ENCODE measurements around the gene IZUMO4.
"Not testable (repeated sequence)": the region's sequence is repeated elsewhere in the genome, so short reads cannot be mapped to it uniquely, and the experiment has no call there.

Gene IZUMO4

DNA sequence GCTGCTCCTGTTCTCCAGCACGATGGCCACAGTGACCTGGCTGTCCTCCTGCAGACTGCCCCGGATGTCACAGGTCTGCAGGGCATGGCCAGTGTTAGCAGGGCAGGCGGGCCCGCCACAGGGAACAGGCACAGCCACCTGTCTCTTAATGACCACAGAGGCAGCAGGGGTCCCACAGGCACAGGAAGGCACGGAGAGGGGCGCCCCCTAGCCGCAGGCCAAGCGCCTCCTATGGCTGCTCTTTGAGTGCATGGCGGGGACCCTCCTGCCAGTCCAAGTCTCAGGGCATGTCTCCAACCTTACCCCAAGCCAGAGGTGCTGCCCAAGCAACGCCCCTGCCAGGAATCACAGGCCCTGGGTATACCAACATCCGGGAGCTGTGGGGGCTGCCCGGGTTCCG, 14.1 kb downstream of the IZUMO4 start:
- DNase-seq: no peak

DNA sequence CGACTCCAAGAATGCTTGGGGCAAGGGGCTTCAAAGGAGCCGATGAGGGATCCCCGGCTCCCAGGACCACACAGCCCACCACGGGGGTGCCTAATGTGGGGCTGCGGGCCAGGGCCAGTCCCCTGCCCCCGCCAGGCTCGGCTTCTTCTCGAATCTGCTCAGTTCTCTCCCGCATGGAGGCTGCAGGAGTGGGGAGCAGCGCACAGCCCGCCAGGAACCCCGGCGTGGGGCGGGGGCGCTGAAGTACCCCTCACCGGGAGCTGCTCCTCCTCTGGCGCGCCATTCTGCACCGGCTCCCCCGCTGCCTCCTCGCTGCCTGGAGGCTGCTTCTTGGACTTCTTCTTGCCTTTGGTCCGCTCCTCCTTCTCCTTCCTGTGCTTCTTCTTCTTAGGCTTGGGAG, 14.7 kb downstream of the IZUMO4 start:
- DNase-seq: no peak

DNA sequence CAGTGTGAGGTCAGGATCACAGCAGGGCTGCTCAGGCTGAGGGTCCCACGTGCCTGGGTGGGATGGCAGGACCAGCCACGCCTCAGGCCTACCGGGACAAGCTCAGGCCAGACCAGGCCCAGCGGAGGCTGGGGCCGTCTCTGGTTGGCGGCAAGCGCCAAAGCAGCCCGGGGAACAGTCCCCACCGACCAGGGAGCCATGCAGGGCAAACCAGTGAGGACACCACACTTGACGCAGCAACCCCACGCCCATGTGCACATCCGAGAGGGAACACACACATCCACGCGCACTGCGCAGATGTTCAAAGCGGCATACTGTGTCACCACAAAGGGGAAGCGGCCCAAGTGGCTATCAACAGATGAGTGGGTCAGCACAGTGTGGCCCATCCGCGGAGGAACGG, 15.2 kb downstream of the IZUMO4 start:
- DNase-seq: no peak

DNA sequence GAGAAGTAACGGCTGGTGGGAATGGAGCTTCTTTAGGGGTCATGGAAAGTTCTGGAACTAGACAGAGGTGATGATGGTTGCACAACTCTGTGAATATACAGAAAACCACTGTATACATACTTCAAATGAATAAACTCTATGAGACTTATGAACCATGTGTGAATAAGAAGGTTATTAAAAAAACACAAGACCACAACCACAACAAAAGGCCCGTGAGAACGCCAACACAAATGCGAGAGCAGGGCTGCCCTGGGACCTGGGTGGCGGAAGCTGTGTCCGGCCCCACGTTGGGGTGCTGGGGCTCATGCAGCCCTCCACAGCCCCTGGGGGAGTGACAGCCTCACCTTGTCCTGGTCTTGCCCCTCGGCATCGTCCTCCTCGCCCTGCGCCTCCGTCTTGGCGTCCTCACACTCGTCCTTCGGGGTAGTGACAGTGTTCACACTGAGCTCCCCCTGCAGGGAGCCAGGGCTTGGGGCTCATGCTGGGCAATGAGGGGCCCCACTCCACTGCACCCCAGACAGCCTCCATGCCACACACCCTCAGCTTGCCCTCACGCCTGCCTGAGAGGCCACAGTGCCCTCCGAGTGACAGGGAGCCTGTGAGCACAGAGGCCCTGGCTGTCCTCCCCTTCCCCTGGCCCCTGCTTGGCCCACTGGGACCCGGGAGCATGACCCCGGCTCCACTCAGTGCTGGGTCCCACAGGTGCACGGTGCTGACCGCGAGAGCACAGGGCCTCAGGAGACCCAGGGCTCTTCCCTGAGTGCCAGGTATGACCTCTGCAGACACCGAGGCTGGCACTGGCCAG, 16.0 kb downstream of the IZUMO4 start:
- no peak for DNase-seq

DNA sequence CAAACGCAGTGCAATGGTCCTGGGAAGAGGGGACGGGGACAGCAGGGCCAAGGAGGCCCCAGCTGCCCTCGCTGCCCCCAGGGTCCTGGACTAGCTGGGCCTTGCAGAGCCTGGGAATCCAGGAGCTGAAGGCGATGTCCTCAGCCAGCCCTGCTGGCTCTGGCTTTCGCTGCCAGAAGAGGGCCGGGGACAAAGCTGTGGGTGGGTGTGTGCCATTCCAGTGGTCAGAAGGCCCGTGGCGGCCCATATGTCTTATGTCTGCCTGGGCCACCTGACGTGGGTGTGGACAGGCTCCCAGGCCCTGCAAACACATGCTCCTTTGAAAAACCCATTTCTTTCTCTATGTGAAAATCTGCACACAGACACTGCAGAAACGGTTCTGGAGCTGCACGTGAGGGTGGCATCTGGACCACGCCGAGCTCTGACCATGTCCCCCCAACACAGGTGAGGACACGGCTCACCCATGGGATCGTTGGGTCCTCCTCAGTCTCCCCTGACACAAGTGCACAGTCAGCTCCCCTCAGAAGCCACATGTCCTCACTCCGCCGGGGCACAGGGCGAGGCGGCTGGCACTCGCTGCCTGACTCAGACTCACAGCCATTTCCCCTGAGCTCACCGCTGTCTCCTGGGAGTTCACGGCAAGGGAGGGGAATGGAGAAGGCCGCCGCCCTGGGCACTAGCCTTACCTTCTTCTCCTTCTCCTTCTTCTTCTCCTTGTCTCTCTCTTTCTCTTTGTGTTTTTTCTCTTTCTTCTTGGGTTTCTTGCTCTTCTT, 16.9 kb downstream of the IZUMO4 start:
- DNase-seq: no peak

DNA sequence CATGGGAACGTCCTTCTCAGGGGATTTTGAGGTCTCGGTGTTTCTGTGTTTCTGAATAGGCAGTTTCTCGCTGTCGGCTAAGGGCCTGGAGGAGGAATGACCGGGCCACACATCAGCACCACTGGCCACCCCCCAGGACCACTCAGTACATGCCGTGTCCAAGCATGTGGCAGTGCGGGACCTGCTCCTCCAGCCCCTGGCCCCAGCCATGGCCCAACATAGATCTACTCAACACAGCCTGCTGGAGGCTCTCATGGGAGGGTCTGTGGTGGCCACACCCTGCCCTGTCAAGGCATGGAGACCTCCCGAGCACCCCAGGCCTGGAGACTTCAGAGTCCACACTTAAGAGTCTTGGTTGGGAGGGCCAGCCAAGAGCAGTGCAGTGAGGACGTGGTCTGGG, 17.5 kb downstream of the IZUMO4 start:
- DNase-seq: no peak

DNA sequence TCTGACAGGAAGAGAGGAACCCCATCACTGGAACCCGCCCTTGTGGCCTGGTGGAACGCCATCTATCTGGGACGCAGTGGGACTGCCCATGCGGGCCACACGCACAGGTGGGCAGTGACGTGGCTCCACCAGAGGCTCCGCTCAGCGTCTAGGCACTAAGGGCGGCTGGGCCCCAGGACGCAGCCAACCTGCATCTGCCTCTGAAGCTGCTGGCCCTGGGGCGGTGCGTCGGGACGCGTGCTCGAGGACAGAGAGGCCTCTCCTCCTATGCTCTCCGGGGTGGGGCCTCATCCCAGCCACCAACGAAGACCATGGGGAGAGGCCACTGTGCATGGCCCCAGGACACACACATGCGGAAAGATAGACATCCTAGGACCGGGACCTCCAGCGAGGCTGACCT, 18.1 kb downstream of the IZUMO4 start:
- no peak for DNase-seq

DNA sequence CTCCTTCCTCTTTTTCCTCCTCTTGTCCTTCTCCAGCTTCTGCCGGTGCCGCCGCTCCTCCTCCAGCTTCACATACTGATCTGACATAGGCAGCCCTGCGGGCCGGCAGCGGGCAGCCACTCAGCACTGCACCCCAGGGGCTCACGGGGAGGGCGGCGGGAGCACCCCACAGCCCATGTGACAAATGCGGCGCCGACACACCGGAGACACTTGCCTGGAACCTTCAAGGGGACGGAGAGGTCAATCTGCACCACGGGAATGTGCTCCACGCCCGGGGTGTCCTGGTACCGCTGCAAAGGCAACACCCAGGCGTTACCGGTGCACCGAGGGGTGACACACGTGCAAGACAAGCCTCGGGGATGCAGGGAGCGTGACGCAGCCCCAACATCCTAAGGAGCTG, 18.6 kb downstream of the IZUMO4 start:
- DNase-seq: no peak

DNA sequence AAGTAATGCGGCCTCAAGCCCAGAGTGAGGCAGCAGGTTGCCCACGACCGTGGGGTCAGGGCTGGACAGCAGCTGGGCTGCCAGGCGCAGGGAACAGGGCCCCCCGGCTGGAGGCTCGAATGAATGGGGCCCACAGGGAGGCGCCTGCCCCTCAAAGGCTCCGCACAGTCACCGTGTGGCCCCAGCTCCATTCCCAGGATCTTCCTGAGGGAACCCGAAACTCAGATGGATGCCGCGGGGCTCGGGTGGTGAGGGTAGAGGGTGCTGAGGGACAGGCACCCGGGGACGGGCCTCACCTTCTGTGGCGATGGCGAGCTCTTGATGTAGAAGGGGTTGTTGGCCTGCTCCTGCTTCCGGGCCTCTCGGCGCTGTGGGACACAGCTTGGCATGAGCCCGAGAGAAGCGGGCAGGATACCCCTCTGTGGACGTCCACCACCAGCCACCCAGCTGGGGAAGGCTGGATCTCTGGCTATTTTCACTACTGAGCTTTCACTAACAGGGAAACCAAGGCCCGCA, 19.3 kb downstream of the IZUMO4 start:
- DNase-seq: no peak

DNA sequence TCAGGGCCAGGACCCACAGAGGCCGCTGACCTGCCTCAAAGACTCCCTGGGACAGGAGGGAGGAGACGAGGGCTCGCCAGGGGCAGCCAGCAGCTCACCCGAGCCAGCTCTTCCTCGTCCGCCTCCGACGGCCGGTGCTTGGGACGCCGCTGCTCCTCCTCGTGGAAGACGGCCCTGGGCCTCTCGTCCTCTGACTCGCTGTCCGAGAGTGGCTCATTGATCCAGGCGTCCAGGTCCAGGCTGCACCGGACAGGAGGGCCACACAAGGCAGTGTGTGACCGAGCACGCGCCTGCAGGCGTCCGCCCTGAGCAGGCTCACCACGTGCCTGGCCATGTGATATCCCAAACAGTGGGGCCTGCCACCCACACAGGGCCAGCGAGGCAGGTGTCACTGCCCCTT, 19.8 kb downstream of the IZUMO4 start:
- DNase-seq: no peak

DNA sequence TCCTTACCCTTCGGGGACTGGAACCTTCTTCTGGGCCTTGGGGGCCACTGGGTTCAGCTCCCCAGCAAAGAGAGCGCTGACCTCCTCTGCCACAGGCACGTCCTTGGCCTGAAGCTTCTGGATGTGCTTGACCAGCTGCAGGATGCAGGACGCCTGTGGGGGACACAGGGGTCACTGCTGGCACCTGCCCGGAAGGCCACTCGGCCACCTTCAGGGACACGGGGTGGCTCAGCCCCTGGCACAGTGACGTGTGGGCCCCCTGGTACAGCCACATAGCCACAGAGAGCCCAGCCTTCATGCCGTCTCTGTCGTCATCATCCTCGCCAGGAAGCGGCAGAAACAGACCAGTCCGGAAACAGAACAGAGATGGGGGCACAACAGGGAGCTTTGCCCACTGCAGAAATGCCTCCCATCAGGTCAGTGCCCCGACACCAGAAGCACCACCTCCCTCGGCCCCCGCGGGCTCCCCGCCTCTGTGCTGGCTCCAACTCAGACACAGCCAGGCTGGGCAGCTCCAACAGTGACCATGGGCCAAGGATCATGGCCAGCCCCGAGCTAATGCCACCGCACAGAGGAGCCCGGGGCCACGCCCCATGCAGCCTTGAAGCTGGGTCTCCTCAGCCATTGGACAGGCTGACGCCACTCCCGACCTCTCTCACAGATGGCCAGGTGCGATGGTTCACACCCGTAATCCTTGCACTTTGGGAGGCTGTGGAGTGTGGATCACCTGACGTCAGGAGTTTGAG, 20.7 kb downstream of the IZUMO4 start:
- no peak for DNase-seq

DNA sequence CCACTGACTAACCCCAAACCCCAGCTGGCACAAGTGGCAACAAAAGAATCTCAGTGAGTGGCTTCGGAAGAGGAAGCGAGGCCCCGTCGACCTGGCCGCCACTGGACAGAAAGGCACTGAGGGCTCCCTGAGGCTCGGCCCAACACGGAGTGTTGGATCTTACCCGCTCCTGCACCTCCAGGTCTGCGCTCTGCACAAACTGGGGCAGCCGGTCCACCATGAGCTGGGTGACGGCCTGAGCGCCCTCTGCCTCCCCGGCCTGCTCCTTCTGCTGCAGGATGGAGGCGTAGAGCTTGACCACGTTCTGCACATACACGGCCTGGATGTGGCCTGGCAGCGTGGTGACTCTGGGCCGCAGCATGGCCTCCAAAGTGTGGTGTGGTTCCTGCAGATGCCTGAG, 21.7 kb downstream of the IZUMO4 start:
- DNase-seq: no peak

DNA sequence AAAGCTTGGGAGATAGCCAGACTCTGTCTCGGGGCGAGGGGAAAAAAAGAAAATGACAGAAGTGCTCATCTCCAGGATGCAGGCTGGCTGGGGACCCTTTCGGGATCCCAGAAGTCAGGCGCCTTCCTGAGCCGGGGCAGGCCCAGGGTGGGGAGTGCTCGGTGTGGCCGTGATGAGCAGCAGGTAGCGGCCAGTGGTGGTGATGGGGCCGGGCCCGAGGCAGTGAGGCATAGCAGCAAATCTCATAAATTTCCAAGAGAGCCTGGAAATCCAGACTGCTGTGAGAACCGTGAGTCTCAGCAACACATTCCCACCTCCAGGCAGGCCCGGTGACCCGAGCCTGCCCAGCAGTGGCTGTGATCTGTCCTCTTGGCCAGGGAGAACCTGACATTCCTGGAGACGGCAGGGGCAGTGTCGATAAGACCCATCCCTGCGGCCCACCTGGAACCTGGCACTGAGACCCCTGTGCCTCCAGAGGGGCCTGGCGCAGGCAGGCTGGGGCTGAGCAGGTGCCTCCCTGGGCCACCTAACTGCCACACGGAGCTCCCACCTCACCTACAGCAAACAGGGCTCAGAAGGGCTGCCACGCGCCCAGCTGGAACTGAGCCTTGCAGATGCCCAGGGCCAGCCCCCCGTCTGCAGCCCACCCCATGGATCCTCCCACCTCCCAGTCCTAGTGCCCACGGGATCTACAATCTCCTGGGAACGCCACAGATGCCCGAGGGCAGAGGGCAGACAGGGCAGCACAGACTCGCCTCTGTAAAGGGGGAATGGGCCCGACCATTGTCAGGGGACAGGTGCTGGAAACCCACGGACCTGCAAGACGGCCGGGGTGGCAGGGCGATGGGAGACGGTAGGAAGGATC, 23.4 kb downstream of the IZUMO4 start:
- DNase-seq: no peak

DNA sequence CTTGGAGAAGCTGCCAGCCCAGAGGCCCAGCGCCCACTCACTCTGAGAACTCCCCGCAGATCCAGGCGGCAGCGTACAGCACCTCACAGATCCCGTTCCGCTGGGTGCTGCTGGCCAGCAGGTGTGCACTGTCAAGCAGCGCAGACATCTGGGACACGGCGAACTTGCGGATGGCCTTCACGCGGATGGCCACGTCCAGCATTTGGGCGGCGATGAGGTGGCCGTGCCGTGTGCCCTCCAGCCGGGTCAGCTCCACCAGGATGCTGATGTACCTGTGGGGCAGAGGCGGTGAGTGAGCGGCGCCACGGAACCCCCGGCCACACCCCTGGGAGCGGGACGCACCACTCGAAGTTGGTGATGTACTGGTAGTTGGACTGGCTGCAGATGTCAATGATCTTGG, 24.1 kb downstream of the IZUMO4 start:
- DNase-seq: no peak

DNA sequence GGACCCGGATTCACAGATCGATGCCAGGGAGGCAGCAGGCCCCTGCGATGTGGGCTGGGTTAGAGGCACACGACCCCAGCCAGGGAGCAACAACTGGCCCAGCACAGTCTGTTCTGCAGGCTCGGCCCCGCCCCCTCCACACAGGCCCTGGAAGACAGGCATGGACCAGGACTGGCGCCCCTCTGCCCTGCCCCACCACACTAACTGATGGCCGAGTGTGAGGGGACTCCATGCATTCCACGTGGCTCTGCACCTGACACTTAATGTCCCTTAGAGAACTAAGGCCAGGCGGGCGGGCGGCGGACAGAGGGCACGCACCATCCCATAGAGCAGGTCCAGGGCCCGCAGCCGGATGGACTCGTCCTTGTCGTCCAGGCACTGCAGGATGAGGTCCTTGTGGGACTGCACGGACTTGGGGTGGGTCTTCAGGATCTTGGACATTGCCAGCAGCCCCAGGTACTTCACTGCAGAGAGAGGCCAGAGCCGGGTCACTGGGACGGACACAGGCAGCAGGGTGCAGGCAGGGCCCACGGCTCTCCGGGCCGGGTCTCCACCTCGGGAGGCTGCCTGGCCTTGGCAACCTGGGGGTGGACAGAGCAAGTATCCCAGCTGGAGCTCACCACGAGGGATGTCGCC, 24.8 kb downstream of the IZUMO4 start:
- no peak for DNase-seq

DNA sequence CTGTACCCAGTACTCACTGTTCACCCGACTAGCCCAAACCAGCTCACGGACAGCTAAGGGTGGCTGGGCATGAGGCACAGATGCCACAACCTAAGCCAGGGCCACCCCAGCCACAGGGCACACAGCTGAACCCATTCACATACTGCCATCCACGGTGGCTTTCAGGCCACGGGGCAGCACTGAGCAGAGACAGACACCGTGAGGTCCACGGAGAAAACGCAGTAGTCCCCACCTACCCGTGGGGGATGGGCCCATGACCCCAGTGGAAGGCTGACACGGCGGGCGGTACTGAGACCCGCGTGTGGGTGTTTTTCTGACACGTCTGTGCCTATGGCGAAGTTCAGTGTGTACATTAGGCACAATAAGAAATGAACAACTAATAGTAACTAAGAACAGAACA, 25.5 kb downstream of the IZUMO4 start:
- no peak for DNase-seq

DNA sequence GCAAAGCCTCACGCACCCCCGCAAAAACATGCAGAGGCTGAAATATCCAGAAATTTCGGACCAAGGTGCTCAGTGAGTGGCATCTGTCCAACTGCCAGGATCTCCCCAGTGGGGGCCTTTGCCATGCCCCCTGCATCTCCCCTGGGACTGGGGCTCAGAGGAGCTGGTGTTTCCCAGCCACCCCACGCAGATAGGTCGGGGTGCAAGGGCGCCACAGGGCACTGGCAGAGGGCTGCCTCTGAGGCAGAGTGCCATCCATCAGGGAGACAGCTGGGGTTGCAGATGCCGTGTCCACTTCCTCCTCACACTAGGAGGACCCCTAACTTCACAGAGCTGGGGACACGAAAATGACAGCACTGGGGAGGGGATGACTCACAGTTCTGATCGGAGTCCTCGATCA, 26.3 kb downstream of the IZUMO4 start:
- no peak for DNase-seq

DNA sequence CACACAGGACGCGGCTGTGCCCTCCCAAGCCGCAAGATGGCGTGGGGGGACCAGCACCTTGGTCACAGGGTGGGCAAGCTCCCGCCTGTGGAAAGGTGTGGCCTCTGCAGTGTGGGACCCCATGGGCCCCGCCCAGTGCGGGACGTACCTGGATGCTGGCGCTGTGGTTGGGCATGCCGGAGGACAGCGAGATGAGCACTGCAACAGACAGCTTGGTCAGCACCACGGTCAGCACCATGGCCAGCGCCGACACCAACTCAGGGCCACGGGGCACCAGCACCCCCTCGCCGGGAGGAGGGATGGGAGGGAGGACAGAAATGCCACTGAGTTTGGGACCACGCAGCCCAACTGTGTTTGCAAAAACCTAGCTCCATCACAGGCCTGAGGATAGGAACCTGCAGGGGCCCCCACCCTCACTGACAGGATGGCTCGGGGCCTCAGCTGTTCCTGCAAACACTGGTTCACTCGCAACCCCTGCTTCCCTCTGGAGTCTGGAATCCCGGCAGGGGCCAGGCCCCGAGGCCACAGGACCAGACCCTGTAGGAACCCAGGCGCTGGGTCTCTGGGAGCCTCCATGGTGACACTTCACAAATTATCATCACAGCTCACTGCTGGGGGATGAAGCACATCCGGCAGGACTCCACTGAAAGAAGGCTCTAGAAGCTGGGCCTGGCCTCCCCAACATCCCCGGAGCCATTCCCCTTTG, 27.1 kb downstream of the IZUMO4 start:
- no peak for DNase-seq

DNA sequence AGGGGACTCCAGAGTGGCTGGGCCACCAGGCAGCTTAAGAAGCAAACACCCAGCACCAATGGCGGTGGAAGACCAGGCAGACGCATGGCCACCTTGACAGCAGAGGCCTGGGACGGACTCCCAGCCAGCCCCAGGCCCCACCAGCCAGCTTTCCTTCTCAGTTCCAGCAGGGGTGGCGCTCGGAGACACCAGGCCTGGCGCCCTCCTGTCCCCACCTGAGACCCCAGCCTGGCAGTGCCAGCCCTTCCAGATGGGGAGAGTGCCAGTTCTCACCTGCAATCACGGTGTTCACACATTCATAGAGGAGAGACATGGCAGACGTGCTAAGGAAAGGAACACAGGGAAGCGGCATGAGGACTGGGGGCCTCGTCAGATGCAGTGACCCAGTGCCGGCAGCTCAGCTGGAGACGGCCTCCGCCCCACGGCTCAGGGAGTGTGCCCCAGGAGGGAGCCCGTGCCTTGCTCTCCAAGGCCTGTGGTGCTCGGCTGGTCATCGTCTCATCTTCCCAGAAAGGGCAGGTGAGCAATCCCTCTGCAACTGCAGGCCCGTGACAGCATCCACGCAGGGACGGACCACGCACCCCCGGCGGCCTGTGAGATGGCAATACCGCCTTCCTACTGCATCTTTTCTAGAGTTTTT, 30.3 kb downstream of the IZUMO4 start:
- DNase-seq: no peak

DNA sequence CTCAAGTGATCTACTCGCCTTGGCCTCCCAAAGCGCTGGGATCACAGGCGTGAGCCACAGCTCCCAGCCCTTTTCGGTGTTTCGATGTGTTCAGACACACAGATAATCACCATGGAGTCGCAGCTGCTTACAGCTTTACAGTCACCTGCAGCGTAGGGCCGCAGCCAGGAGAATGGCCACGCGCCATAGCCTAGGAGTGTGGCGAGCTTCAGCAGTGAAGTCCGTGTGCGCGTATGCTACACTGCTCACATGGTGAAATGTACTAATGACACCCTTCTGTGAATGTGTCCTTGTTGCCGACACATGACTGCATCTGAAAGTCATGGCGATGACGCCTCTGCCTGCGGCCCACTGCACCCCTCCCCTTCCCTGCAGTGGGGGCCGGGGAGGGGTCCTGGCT, 31.0 kb downstream of the IZUMO4 start:
- DNase-seq: no peak

DNA sequence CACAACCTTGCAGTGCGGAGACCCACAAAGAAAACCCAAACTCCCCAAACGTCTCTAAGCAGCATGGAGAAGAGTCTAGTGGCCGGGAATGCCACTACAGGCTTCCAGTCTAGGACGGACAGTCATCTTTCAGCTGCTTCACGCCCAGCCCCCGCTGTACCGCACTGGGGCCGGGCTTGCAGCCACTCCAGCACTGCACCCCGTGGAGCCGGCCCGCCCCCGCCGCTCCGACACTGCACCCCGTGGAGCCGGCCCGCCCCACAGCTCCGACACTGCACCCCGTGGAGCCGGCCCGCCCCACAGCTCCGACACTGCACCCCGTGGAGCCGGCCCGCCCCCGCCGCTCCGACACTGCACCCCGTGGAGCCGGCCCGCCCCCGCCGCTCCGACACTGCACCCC, 31.5 kb downstream of the IZUMO4 start:
- DNase-seq: not testable (repeated sequence)

Measured in NCI-H1436 (cell line).